Skeletal muscle satellite cell (primary cell): Measurements from ENCODE around the gene PIEZO2.

Source experiments
- H3K27me3 ChIP-seq: 2 replicates; pipeline ENCODE4 v1.7.0; 2013; ENCODE audit warnings: low read length; ENCODE audit not compliant: control insufficient read depth, insufficient read depth
- H3K36me3 ChIP-seq: 2 replicates; pipeline ENCODE4 v1.7.0; 2013; ENCODE audit warnings: mild to moderate bottlenecking, control low read depth, low read length; ENCODE audit not compliant: insufficient read depth
- H3K4me1 ChIP-seq: 2 replicates; pipeline ENCODE4 v1.7.0; 2013; ENCODE audit warnings: low read length; ENCODE audit not compliant: control insufficient read depth, insufficient read depth
- H3K4me2 ChIP-seq: 2 replicates; pipeline ENCODE4 v1.7.0; 2013; ENCODE audit warnings: mild to moderate bottlenecking, low read length
- H3K4me3 ChIP-seq: 2 replicates; pipeline ENCODE4 v1.7.0; 2013; ENCODE audit warnings: low read length
- H3K9ac ChIP-seq: 2 replicates; pipeline ENCODE4 v1.7.0; 2013; ENCODE audit warnings: mild to moderate bottlenecking, low read depth, low read length, moderate library complexity
- H3K9me3 ChIP-seq: replicated peaks from 2 replicates; pipeline ENCODE4 v1.7.0; 2013; ENCODE audit warnings: mild to moderate bottlenecking, control low read depth, low read length

PIEZO2 gene

DNA sequence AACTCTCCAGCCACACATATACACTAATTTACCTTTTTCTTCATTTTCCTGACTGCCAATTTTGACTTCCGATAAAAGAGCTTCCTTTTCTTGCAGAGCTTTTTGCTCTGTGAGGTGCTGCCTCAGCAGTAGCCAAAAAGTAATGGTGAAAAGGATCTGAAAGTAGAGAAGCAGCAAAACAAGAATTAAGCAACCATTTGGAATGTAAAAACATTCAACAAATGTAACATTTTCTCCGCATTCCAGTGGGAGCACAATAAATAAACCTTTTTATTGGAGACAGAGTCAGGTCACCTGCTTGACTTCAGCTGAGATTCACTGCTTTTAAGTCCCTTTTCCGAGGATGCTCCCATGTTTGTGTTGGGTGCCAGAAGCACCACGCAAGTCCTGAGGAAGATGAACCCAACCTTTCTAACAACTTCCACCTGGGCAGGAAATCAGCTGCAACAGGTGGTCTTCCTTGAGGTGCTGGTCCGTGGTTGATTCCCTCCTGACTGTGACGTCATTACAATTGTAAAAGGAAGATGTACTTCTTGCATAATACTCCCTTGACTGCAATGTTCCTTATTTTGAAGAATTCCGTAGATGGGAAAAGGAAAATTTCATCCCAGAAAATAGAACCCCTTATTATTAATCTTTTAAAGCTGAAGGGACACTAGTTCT, 358.1 kb downstream of the PIEZO2 start:
- H3K4me3 ChIP-seq = no peak overlapping the region
- H3K36me3 ChIP-seq = no peaks in the 10 kb centered on the region
- no peaks in the 10 kb centered on the region for H3K4me1 ChIP-seq
- peaks cover 5% of the 10 kb centered on the region for H3K27me3 ChIP-seq
- no peaks in the 10 kb centered on the region for H3K9me3 ChIP-seq
- H3K4me2 ChIP-seq = no peak overlapping the region
- no peak overlapping the region for H3K9ac ChIP-seq

GRCh38 chr18:10789180-10789579, 360.2 kb downstream of the PIEZO2 start:
- Histone ChIP-seq H3K4me1 (no peaks in the 10 kb centered on the region), H3K36me3 (no peaks in the 10 kb centered on the region), H3K4me2 (no peak overlapping the region), H3K9me3 (no peaks in the 10 kb centered on the region), H3K4me3 (no peak overlapping the region), H3K27me3 (peaks cover 11% of the 10 kb centered on the region), H3K9ac (no peak overlapping the region)

DNA sequence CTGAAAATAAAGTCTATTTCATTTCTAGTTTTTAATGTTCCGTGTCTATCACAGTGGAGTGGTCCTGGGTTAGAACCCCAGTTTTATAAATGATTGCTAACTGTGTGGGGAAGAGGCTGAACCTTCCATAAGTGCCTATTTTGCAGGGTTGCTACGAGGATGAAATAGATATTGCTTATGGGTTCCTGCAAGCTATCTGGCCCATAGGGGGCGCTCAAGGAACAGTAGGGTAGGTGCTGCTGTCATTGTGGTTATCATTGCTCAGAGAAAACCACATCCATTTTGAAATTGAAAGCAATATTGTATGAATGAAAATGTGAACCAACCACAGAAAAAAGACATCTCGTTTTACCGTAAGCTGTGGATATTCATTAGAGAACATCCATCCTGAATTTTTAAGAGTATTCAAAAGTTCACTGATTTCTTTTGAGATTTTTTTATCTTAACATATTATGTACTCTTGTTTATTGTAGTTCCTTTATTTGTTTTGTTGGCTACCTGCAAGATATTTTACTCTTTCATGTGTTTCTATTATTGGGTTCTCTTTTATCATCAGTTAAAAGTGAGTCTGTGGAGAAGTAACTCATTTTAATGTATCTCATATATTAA, 362.0 kb downstream of the PIEZO2 start:
- Histone ChIP-seq H3K9me3 (no peaks in the 10 kb centered on the region), H3K9ac (no peak overlapping the region), H3K27me3 (peaks cover 11% of the 10 kb centered on the region), H3K4me1 (no peaks in the 10 kb centered on the region), H3K4me2 (no peak overlapping the region), H3K36me3 (no peaks in the 10 kb centered on the region), H3K4me3 (no peak overlapping the region)

GRCh38 chr18:10785798-10786197, 363.6 kb downstream of the PIEZO2 start:
- H3K4me1 ChIP-seq = no peaks in the 10 kb centered on the region

DNA sequence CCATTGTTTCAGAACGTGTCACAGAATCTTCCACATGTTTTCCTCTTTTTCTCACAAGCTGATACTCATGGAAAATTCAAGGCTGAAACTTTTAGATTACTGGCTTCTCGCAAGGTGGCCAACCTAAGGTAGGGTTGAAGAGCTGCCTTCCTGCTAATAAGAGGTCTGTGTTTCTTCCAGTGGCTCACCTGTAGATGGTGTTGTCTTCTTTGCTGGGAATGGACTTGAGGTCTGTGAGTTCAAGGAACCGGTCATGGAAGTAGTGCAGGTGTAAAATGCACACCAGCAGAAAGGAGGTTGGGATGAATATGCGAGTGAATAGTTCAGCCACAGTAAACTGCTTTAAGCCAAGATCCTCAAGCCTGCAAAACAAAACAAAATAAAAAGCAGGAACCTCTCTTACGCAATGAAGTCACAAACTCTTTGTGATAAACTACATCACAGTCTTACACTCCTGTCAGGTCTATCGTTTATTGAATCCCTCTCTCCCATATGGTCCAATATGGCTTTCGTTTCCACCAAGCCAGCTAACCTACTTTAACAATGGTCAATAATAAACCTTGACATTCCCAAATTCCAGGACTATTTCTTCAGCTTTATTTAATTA, 364.7 kb downstream of the PIEZO2 start:
- no peaks in the 10 kb centered on the region for H3K36me3 ChIP-seq
- no peak overlapping the region for H3K9ac ChIP-seq
- H3K4me3 ChIP-seq = no peak overlapping the region
- peaks cover 11% of the 10 kb centered on the region for H3K27me3 ChIP-seq
- H3K9me3 ChIP-seq = no peaks in the 10 kb centered on the region
- no peaks in the 10 kb centered on the region for H3K4me1 ChIP-seq
- no peak overlapping the region for H3K4me2 ChIP-seq

More at GRCh38 chr18:10785798-10786197, 363.6 kb downstream of the PIEZO2 start:
- Histone ChIP-seq H3K9me3 (no peaks in the 10 kb centered on the region), H3K27me3 (peaks cover 11% of the 10 kb centered on the region), H3K36me3 (no peaks in the 10 kb centered on the region), H3K4me3 (no peak overlapping the region), H3K9ac (no peak overlapping the region), H3K4me2 (no peak overlapping the region)

GRCh38 chr18:10783941-10784340, 365.4 kb downstream of the PIEZO2 start:
- Histone ChIP-seq H3K36me3 (no peaks in the 10 kb centered on the region), H3K9ac (no peak overlapping the region), H3K27me3 (peaks cover 7% of the 10 kb centered on the region), H3K9me3 (no peaks in the 10 kb centered on the region), H3K4me3 (no peak overlapping the region), H3K4me1 (no peaks in the 10 kb centered on the region), H3K4me2 (no peak overlapping the region)

GRCh38 chr18:10776493-10776892, 372.9 kb downstream of the PIEZO2 start:
- H3K9ac ChIP-seq = no peak overlapping the region
- H3K4me2 ChIP-seq = no peak overlapping the region
- no peaks in the 10 kb centered on the region for H3K4me1 ChIP-seq
- no peaks in the 10 kb centered on the region for H3K9me3 ChIP-seq
- no peaks in the 10 kb centered on the region for H3K36me3 ChIP-seq
- peaks cover 5% of the 10 kb centered on the region for H3K27me3 ChIP-seq
- H3K4me3 ChIP-seq = no peak overlapping the region

DNA sequence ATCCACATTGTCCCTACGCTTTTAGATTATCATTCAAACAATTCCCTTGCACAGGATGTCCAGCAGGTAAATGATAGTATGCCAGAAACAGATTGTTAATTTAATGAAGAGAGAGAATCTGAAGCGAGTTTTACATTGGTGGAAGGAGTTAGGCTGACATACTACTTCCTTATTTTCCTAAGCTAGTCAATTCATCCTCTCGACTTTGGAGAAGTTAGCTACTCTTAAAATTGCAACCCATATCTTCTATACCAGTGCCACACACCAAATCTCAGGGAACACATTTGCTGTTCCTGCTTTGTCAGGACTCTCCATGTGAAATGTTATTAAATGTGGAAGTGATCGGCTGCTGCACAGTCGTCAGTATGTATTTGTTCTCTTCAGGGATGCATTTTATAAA, 374.3 kb downstream of the PIEZO2 start:
- no peaks in the 10 kb centered on the region for H3K36me3 ChIP-seq
- H3K27me3 ChIP-seq = peaks cover 5% of the 10 kb centered on the region
- H3K4me2 ChIP-seq = no peak overlapping the region
- no peak overlapping the region for H3K9ac ChIP-seq
- no peaks in the 10 kb centered on the region for H3K9me3 ChIP-seq
- H3K4me3 ChIP-seq = no peak overlapping the region
- no peaks in the 10 kb centered on the region for H3K4me1 ChIP-seq

DNA sequence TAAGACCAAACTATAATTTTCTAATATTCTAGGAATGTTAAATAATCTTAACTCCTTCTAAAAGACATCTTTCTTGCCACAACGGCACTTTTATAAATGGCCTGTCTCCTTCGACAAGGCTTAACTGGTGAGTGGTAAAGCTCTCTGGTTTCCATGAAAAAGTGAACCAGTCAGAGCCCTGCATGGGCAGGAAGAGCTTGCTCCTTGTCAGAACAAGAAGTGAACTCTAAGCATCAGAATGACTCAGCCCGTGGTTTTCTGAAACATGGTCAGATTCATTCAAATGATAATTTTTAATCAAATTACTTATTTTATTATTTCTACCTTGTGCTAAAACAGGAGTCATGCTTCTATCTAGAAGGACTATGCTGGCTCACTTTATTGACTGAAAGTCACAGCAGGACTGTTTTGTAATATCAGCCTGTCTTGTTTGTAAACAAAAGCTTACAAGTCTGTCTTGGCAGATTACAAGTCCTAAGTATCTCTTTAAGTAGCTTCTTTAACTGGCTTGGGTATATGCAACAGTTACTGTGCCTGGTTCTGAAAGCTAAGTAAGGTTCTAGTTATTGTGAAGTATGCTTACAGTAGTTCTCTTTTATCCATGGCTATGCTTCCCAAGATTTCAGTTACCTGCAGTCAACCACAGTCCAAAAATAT, 378.2 kb downstream of the PIEZO2 start:
- H3K4me3 ChIP-seq = no peak overlapping the region
- no peaks in the 10 kb centered on the region for H3K9me3 ChIP-seq
- no peak overlapping the region for H3K9ac ChIP-seq
- H3K36me3 ChIP-seq = no peaks in the 10 kb centered on the region
- H3K4me1 ChIP-seq = no peaks in the 10 kb centered on the region
- H3K4me2 ChIP-seq = no peak overlapping the region
- H3K27me3 ChIP-seq = no peaks in the 10 kb centered on the region

DNA sequence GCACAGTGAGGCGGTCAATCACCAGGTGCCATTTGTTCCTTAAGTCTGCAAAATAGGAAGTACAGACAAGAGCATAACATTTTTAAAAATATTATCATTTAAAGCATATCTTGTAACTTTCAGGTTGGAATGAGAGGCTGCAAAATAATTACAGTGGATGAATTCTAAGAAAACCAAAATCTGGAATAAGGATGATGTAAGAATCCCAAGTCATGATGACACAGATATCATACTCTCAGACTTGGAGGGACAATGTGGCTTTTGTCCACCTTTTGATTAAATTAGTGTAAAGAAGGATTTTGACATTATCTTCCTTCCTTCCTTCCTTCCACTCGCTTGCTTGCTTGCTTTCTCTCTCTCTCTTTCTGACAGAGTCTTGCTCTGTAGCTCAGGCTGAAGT, 379.1 kb downstream of the PIEZO2 start:
- no peaks in the 10 kb centered on the region for H3K4me1 ChIP-seq
- no peak overlapping the region for H3K4me3 ChIP-seq
- no peaks in the 10 kb centered on the region for H3K27me3 ChIP-seq
- H3K9ac ChIP-seq = no peak overlapping the region
- H3K9me3 ChIP-seq = no peaks in the 10 kb centered on the region
- no peaks in the 10 kb centered on the region for H3K36me3 ChIP-seq
- H3K4me2 ChIP-seq = no peak overlapping the region

DNA sequence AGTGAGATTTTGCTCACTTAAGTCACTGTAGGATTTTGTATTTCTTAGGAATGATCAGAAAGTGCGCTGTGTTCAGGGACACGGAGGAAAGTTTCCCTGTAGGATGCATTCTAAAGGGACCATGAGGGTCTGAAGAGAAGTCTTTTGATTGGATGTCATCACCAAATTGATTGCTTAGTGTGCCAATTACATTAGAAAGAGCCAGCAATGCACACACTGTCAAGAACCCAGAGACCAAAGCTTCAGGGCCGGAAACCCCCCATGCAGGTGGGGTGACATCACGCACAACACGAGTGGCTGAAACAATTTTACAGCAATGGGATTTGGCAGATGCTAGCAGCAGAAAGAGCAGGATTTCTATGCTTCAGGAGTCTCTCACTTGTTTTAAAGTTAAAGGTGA, 381.1 kb downstream of the PIEZO2 start:
- no peak overlapping the region for H3K4me3 ChIP-seq
- H3K9ac ChIP-seq = no peak overlapping the region
- H3K27me3 ChIP-seq = no peaks in the 10 kb centered on the region
- no peak overlapping the region for H3K4me2 ChIP-seq
- H3K4me1 ChIP-seq = no peaks in the 10 kb centered on the region
- no peaks in the 10 kb centered on the region for H3K36me3 ChIP-seq
- H3K9me3 ChIP-seq = no peaks in the 10 kb centered on the region
